Measurements from ENCODE around the gene SPEF2.

SPEF2 gene

GRCh38 chr5:35736280-35736679, 118.6 kb downstream of the SPEF2 start:
- DNase-seq (ENCODE audit: low read depth), result no peak

DNA sequence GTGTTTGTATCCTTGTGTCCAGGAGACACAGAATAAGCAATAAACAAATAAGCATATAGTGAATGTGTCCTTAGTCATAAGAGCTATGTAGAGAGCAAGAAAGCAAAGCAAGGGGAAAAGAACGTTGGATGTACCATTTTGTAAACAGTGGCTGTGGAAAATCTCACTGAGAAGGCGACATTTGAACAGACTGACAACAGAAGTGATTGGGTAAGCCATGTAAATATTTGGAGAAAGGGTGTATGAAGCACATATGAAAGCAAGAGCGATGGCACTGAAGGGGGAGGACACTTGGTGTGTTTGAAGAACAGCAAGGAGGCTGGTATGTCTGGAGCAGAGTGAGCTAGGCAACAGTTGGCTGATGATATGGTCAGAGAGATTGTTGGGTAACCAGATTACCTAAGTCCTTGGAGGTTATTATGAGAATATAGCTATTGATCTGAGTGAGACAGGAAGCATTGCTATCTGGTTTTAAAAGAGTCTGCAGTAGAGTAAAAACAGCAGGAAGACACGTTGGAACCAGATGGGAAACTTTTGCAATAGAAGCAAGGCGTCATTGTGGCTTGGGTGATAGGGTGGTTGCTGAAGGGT, 123.6 kb downstream of the SPEF2 start:
- peak; percentile 57 for DNase-seq (ENCODE audit: low read depth)

GRCh38 chr5:35741971-35742370, 124.3 kb downstream of the SPEF2 start:
- peak; percentile 56 for DNase-seq (ENCODE audit: low read depth)

GRCh38 chr5:35743644-35744043, 126.0 kb downstream of the SPEF2 start:
- no peak for DNase-seq (ENCODE audit: low read depth)

DNA sequence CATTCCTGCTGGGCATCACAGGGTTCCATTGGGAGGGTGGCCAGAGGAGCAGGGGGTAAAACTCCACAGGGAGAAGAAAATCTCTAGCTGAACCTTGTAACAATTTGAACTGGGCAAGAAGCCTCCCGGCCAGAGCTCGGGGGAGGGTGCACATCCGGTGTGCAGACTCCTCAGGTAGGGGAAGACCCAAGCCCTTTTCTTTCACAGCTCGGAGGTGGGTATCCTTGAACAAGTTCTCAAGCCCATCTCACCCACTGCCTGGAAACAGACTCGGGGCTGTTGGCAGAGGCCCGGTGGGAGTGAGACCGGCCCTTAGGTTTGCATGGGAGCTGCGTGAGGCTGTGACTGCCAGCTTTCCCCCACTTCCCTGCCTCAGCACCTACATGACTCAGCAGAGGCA, 127.5 kb downstream of the SPEF2 start:
- DNase-seq (ENCODE audit: low read depth), result no peak

DNA sequence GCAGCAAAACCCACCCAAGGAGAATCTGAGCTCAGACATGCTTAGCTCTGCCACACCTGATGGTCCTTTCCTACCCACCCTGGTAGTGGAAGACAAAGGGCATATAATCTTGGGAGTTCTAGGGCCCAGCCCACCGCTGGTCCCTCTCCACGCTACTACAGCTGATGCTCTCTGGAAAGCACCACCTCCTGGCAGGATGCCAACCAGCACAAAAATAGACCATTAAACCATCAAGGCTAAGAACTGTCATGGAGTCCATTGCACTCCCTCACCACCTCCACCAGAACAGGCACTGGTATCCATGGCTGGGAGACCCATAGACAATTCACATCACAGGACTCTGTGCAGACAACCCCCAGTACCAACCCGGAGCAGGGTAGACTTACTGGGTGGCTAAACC, 128.0 kb downstream of the SPEF2 start:
- DNase-seq (ENCODE audit: low read depth), result no peak

DNA sequence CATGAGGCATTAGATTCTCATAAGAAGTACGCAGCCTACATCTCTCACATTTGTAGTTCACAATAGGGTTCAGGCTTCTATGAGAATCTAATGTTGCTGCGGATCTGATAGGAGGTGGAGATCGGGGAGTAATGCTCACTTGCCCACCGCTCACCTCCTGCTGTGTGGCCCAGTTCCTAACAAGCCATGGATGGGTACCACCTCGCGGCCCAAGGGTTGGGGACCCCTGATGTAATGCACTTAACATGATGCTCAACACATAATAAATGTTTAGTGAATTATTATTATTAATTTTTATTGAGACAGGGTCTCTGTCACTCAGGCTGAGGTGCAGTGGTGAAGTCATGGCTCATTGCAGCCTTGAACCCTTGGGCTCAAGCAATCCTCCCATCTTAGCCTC, 134.3 kb downstream of the SPEF2 start:
- DNase-seq (ENCODE audit: low read depth), result no peak

DNA sequence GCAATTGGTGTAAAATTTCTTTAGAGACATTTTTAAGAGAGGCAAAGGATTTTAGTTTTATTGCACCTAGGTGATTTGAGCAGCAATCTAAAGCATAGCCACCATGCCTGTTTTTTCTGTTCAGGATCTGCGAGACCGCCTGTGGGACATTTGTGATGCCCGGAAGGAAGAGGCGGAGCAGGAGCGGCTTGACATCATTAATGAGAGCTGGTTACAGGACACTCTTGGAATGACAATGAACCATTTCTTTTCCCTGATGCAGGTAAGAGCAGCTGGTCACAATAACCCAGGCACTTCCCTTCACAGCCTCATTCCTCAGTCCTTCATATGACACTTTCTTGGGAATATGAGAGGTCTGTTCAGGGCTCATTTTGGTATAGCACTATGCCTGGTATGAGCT, 135.8 kb downstream of the SPEF2 start:
- no peak for DNase-seq (ENCODE audit: low read depth)

DNA sequence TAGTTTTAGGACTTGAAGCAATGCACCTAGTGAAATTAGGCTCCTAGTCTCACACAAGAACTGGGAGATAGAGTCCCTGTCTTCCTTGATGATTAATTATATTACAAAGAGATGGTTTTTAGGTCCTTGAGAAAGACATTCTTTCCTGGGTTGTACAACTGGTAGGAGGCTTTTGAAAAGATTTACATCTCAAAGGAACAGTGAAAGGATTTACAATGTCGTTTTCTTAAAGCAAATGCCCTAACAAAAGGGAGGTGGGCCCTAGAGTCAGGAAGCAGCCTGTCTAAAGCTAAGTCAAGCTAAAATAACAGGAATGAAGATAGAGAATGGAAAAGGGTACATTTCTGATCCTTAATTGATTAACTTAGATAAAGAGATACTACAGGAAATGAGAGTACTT, 136.8 kb downstream of the SPEF2 start:
- DNase-seq (ENCODE audit: low read depth), result no peak

- no peak for DNase-seq (ENCODE audit: low read depth)
Measured at GRCh38 chr5:35755966-35756365, 138.3 kb downstream of the SPEF2 start.

DNA sequence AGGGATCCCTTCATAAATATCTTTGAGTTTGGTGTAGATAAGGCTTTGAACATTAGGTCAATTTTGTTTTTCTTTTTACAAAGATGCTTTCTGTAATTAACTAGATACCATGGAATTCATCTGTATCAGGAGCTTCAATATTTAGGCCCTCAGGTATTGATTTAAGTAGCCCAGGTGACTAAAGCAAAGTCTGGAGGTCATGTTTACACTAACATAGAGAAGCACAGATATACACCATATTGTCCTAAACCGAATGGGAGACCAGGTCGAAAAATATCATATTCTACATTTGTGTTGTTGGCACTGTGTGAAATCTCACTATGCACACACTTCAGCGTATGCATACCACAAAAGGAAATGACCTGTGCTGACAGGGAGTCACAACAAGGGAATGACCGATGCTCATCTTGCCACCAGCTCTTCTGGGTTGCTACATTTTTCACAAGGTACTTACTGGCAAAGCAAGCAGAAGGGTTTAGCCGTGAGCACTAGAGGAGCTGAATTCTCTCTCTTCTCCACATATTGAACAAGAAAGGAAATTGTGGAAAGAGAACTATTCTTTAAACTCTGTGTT, 140.6 kb downstream of the SPEF2 start:
- no peak for DNase-seq (ENCODE audit: low read depth)

- DNase-seq (ENCODE audit: low read depth), result no peak
Measured at GRCh38 chr5:35761541-35761940, 143.9 kb downstream of the SPEF2 start.

DNA sequence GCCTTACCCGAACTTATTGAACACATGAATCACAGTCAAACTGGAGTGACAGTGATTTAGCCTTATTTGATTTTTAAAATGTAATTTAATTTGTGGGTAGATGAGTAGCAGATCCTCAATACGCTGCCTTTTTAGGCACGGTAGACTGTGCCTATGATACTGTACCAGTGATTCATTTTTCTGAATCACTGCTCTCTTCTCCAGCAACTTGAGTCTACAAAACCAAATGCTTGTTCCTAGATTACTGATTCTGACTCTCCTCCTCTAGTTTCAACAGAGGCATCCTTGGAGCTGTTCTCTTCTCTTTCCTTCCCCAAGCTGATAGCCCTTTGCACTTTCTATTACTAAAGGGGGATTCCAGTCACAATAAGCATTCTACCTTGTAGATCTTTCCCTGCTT, 144.7 kb downstream of the SPEF2 start:
- DNase-seq (ENCODE audit: low read depth), result no peak

DNA sequence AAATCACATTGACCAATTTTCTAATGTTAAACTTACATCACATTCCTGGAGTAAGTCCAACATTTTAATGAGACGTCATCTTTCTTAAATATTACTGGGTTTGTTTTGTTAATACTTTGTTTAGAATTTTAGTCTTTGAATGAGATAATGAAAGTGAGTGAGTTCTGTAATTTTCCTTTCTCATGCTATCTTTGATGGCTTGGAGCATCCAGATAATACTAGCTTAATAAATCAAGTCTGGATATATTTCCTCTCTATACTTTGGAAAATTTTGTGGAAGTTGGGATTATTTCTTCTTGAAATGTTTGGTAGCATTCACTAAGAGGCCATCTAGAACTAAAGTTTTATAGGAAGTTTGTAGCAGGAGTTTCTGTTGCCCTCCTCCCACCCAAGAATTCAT, 148.3 kb downstream of the SPEF2 start:
- no peak for DNase-seq (ENCODE audit: low read depth)

DNA sequence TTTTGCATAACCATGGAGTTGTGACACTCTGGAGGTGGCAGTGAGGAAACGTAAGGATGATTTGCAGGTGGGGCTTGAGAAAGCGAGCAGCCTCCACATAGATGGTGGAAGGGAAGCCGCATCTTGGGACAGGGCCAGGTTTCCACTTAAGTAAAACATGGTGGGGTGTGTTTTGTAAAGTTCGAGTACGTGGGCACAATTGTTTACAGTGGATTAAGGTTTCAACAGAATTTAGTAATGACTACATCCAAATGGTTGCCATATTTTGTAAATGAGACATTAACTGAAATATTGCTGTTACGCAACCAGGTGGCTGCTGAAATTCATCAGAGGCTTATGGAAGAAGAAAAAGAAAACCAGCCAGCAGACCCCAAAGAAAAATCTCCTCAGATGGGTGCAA, 153.6 kb downstream of the SPEF2 start:
- peak; percentile 91 for DNase-seq (ENCODE audit: low read depth)

GRCh38 chr5:35771839-35772238, 154.2 kb downstream of the SPEF2 start:
- peak; percentile 20 for DNase-seq (ENCODE audit: low read depth)

GRCh38 chr5:35773967-35774366, 156.3 kb downstream of the SPEF2 start:
- peak; percentile 75 for DNase-seq (ENCODE audit: low read depth)

DNA sequence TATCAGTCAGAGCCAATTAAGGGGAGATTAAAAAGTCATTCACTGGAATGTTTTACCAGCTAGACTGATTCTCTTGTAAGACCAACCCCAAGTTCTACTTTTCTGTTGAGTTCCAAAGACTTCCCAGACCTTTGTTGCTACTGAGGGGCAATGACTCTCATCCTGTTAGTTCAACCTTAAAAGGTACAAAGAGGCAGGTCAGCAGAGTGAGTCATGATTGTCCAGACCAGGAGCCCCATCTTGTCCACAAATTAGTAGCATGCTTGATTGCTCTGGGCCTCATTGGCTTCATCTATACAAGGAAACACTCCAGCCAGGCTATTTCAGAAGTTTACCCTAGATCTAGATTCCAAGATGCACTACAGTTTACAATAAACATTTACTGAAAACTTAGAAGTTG, 159.1 kb downstream of the SPEF2 start:
- no peak for DNase-seq (ENCODE audit: low read depth)

GRCh38 chr5:35777358-35778087, 159.9 kb downstream of the SPEF2 start:
- DNase-seq (ENCODE audit: low read depth), result peak; percentile 83

- no peak for DNase-seq (ENCODE audit: low read depth)
Measured at GRCh38 chr5:35778259-35778769, 160.7 kb downstream of the SPEF2 start.

- no peak for DNase-seq (ENCODE audit: low read depth)
Measured at GRCh38 chr5:35780236-35780635, 162.6 kb downstream of the SPEF2 start.

DNA sequence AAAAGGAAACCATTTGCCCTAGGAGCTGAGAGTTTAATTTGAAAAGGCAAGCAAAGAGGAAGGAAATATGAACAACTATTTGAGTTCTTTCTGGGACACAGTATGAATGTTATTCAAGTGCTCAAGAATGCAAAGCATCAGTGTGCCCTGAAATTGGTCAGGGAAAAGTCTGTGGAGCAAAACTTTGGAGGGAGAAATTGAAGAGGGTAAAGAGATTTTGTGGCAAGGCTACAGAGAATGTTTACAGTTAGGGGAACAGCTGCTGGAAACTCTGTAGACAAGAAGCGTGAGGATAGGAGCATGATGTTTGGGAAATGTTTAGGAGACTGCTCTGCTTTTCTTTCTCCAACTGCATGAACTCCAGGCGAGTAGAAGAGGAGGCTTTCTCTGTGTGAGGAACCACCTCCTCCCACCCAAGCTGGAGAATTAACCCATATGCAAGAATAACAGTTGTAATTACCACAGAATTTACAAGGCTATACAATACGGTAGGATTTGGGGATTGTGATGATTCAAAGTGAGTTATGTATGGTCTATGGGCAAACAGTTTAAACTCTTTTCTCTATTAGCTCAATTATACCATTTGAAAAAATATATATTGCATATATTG, 163.6 kb downstream of the SPEF2 start:
- peak; percentile 65 for DNase-seq (ENCODE audit: low read depth)

DNA sequence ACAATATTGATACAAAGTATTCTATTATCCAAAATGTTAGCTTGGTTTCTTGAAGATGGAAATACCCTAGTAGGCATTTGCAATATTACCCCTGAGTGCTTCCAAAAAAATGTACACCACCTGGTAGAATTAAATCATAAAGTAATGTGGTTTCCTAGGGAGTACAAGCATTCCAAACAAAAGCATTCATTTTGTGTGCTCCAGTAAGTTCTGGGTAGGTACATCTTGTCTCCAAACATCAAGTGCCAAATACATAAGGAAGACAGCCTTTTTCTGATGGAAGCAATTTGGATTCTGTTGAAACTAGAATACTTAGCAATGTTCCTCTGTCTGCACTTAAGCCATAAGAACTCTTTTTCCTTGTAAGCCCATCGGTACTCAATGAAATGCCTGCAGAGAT, 165.9 kb downstream of the SPEF2 start:
- DNase-seq (ENCODE audit: low read depth), result no peak

Measured in EH (cell line).